ENCODE measurements around the gene PCDHGB6.

The PCDHGB6 gene

DNA sequence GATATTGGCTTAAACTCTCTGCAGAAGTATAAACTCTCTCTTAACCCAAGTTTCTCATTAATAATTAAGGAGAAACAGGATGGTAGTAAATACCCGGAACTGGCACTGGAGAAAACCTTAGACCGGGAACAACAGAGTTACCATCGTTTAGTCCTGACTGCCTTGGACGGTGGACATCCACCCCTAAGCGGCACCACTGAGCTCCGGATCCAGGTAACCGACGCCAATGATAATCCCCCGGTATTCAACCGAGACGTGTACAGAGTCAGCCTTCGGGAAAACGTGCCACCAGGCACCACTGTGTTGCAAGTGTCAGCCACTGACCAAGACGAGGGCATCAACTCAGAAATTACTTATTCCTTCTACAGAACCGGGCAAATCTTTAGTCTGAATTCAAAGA, 9.2 kb upstream of the PCDHGB6 start:
- CTCF ChIA-PET = interaction anchor here (0.6 to 4.1 kb wide), 6 partner anchors 8 to 164 kb away, joined by 3 to 20 read pairs (median 10); partner anchors contain the start of genes PCDHGA10, PCDHGA11, PCDHGB3 and PCDHGB6
- peak overlapping the region in 1 of 7 experiments; percentile 28 for H3K4me3 ChIP-seq (ENCODE audit: control insufficient read depth in 1 of 7, extremely low read depth in 1 of 7, insufficient read depth in 4 of 7, low read depth in 2 of 7, low read length in 6 of 7)

DNA sequence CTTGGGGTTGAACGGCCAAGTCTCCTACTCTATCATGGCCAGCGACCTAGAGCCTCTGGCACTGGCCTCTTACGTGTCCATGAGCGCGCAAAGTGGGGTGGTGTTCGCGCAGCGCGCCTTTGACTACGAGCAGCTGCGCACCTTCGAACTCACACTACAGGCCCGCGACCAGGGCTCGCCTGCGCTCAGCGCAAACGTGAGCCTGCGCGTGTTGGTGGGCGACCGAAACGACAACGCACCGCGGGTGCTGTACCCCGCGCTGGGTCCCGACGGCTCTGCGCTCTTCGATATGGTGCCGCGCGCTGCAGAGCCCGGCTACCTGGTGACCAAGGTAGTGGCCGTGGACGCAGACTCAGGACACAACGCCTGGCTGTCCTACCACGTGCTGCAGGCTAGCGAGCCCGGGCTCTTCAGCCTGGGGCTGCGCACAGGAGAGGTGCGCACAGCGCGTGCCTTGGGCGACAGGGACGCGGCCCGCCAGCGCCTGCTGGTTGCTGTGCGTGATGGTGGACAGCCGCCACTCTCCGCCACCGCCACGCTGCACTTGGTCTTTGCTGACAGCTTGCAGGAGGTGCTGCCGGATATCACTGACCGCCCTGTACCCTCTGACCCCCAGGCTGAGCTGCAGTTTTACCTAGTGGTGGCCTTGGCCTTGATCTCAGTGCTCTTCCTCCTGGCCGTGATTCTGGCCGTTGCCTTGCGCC, 8.1 kb upstream of the PCDHGB6 start:
- CTCF ChIA-PET = interaction anchor here (1.1 to 4.1 kb wide), 6 partner anchors 13 to 165 kb away, joined by 3 to 15 read pairs (median 4); partner anchors contain the start of genes PCDHGA10, PCDHGA11, PCDHGB3 and PCDHGB4
- Histone ChIP-seq H3K27me3 (replicated peaks in 2 of 5; ENCODE audit: control insufficient read depth in 4 of 5, insufficient read depth in 5 of 5, low read length in 4 of 5) (peaks cover 26 to 70% (median 32%) of the 10 kb centered on the region in 5 experiments), H3K9me3 (ENCODE audit: control extremely low read depth in 1 of 5, control insufficient read depth in 4 of 5, insufficient read depth in 2 of 5, low read depth in 1 of 5, low read length in 4 of 5) (peaks cover 8 to 68% (median 54%) of the 10 kb centered on the region in 5 experiments), H3K4me1 (ENCODE audit: control extremely low read depth in 1 of 4, control insufficient read depth in 4 of 4, insufficient read depth in 4 of 4, low read length in 3 of 4) (no peaks in the 10 kb centered on the region), H3K36me3 (ENCODE audit: control insufficient read depth in 4 of 4, insufficient read depth in 4 of 4, low read length in 3 of 4) (no peaks in the 10 kb centered on the region), H3K27ac (ENCODE audit: insufficient read depth in 1 of 2, low read depth in 1 of 2, low read length in 2 of 2, poor library complexity in 1 of 2, severe bottlenecking in 2 of 2) (no peak overlapping the region), H3K4me3 (ENCODE audit: control insufficient read depth in 1 of 7, extremely low read depth in 1 of 7, insufficient read depth in 4 of 7, low read depth in 2 of 7, low read length in 6 of 7) (no peak overlapping the region)
- DNase-seq = no peak
- POLR2A ChIA-PET = no interaction called here
- WGBS (ENCODE audit: insufficient coverage) = 25% methylated on average over 59 of the region's 61 CpGs

More for the DNA sequence above, 9.2 kb upstream of the PCDHGB6 start:
- H3K36me3 ChIP-seq (ENCODE audit: control insufficient read depth in 4 of 4, insufficient read depth in 4 of 4, low read length in 3 of 4) = no peaks in the 10 kb centered on the region
- H3K27ac ChIP-seq (ENCODE audit: insufficient read depth in 1 of 2, low read depth in 1 of 2, low read length in 2 of 2, poor library complexity in 1 of 2, severe bottlenecking in 2 of 2) = no peak overlapping the region
- POLR2A ChIA-PET = no interaction called here
- DNase-seq = no peak
- peaks cover 24 to 70% (median 28%) of the 10 kb centered on the region in 5 experiments for H3K27me3 ChIP-seq (replicated peaks in 2 of 5; ENCODE audit: control insufficient read depth in 4 of 5, insufficient read depth in 5 of 5, low read length in 4 of 5)
- 27% methylated on average over 14 of the region's 15 CpGs for WGBS (ENCODE audit: insufficient coverage)
- H3K9me3 ChIP-seq (ENCODE audit: control extremely low read depth in 1 of 5, control insufficient read depth in 4 of 5, insufficient read depth in 2 of 5, low read depth in 1 of 5, low read length in 4 of 5) = peaks cover 8 to 69% (median 52%) of the 10 kb centered on the region in 5 experiments
- no peaks in the 10 kb centered on the region for H3K4me1 ChIP-seq (ENCODE audit: control extremely low read depth in 1 of 4, control insufficient read depth in 4 of 4, insufficient read depth in 4 of 4, low read length in 3 of 4)

DNA sequence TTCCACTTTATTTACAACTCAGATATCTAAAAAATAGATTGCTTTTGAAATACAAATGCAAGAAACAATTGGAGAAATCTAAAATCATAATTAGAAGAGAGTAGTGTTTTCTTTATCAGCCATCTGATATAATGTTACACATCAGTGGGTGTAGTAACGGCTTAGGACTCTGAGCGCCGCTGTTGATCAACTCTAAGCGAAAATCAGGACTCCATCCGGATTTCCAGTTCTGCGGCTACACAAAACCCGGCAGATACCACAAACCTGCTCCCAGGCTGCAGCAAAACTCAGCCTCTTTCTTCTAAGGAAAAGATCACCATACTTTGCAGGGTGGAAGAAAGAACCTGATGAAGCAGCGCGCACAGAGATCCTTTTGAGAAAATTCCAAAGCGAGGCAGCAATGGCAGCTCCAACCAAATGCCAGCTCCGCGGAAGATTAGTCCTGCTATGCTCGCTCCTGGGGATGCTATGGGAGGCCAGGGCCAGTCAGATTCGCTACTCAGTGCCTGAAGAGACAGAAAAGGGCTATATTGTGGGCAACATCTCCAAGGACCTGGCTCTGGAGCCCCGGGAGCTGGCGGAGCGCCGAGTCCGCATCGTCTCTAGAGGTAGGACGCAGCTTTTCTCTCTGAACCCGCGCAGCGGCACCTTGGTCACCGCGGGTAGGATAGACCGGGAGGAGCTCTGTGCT, 5.1 kb upstream of the PCDHGB6 start, which contains the start of gene PCDHGA9:
Gene PCDHGA9 (plus strand): TSS at position 226 of the 691 bp plus-strand sequence. CDS start 175 bp downstream, at position 401.
- ChIA-PET CTCF (interaction anchor here (0.7 to 1.2 kb wide), 4 partner anchors 14 to 161 kb away, joined by 3 to 5 read pairs (median 4); partner anchors contain the start of gene PCDHGB7), POLR2A (no interaction called here)
- 19% methylated on average over 26 of the region's 27 CpGs for WGBS (ENCODE audit: insufficient coverage)
- Histone ChIP-seq H3K4me3 (ENCODE audit: control insufficient read depth in 1 of 7, extremely low read depth in 1 of 7, insufficient read depth in 4 of 7, low read depth in 2 of 7, low read length in 6 of 7) (peak within 1 kb of the TSS in 3 of 7 experiments; percentile 7 to 42 (median 11)), H3K9me3 (ENCODE audit: control extremely low read depth in 1 of 5, control insufficient read depth in 4 of 5, insufficient read depth in 2 of 5, low read depth in 1 of 5, low read length in 4 of 5) (peaks cover 7 to 68% (median 50%) of the 10 kb centered on the region in 5 experiments), H3K4me1 (ENCODE audit: control extremely low read depth in 1 of 4, control insufficient read depth in 4 of 4, insufficient read depth in 4 of 4, low read length in 3 of 4) (no peaks in the 10 kb centered on the region), H3K27ac (ENCODE audit: insufficient read depth in 1 of 2, low read depth in 1 of 2, low read length in 2 of 2, poor library complexity in 1 of 2, severe bottlenecking in 2 of 2) (no peak within 1 kb of the TSS), H3K27me3 (replicated peaks in 2 of 5; ENCODE audit: control insufficient read depth in 4 of 5, insufficient read depth in 5 of 5, low read length in 4 of 5) (peaks cover 28 to 83% (median 37%) of the 10 kb centered on the region in 5 experiments), H3K36me3 (ENCODE audit: control insufficient read depth in 4 of 4, insufficient read depth in 4 of 4, low read length in 3 of 4) (no peaks in the 10 kb centered on the region)
- DNase-seq = peak in 2 of 3 donors; percentile 45 to 51

DNA sequence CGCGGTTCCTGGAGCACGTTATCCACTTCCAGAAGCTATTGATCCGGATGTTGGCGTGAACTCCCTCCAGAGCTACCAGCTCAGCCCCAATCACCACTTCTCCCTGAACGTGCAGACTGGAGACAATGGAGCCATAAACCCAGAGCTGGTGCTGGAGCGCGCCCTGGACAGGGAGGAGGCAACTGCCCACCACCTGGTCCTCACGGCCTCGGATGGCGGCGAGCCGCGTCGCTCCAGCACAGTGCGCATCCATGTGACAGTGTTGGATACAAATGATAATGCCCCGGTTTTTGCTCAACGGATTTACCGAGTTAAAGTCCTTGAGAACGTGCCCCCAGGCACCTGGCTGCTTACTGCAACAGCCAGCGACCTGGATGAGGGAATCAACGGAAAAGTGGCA, 4.4 kb upstream of the PCDHGB6 start:
- no peak overlapping the region for H3K4me3 ChIP-seq (ENCODE audit: control insufficient read depth in 1 of 7, extremely low read depth in 1 of 7, insufficient read depth in 4 of 7, low read depth in 2 of 7, low read length in 6 of 7)
- ChIA-PET POLR2A (no interaction called here), CTCF (interaction anchor here (0.7 to 1.2 kb wide), 4 partner anchors 14 to 161 kb away, joined by 3 to 5 read pairs (median 4); partner anchors contain the start of gene PCDHGB7)
- H3K9me3 ChIP-seq (ENCODE audit: control extremely low read depth in 1 of 5, control insufficient read depth in 4 of 5, insufficient read depth in 2 of 5, low read depth in 1 of 5, low read length in 4 of 5) = peaks cover 7 to 67% (median 53%) of the 10 kb centered on the region in 5 experiments
- peaks cover 33 to 89% (median 40%) of the 10 kb centered on the region in 5 experiments for H3K27me3 ChIP-seq (replicated peaks in 2 of 5; ENCODE audit: control insufficient read depth in 4 of 5, insufficient read depth in 5 of 5, low read length in 4 of 5)
- DNase-seq = no peak
- 21% methylated on average over 21 of the region's 22 CpGs for WGBS (ENCODE audit: insufficient coverage)
- no peaks in the 10 kb centered on the region for H3K36me3 ChIP-seq (ENCODE audit: control insufficient read depth in 4 of 4, insufficient read depth in 4 of 4, low read length in 3 of 4)
- no peaks in the 10 kb centered on the region for H3K4me1 ChIP-seq (ENCODE audit: control extremely low read depth in 1 of 4, control insufficient read depth in 4 of 4, insufficient read depth in 4 of 4, low read length in 3 of 4)
- H3K27ac ChIP-seq (ENCODE audit: insufficient read depth in 1 of 2, low read depth in 1 of 2, low read length in 2 of 2, poor library complexity in 1 of 2, severe bottlenecking in 2 of 2) = no peak overlapping the region

DNA sequence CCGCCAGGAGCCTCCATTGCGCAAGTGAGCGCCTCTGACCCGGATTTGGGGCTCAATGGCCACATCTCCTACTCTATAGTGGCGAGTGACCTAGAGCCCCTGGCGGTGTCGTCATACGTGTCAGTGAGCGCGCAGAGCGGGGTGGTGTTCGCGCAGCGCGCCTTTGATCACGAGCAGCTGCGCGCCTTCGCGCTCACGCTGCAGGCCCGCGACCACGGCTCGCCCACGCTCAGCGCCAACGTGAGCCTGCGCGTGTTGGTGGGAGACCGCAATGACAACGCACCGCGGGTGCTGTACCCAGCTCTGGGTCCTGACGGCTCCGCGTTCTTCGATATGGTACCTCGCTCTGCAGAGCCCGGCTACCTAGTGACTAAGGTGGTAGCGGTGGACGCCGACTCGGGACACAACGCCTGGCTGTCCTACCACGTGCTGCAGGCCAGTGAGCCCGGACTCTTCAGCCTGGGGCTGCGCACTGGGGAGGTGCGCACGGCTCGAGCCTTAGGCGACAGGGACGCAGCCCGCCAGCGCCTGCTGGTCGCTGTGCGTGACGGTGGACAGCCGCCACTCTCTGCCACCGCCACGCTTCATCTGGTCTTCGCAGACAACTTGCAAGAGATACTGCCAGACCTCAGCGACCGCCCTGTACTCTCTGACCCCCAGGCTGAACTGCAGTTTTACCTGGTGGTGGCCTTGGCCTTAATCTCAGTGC, 1.9 kb downstream of the PCDHGB6 start:
- Histone ChIP-seq H3K4me1 (ENCODE audit: control extremely low read depth in 1 of 4, control insufficient read depth in 4 of 4, insufficient read depth in 4 of 4, low read length in 3 of 4) (peaks cover 0 to 11% (median 8%) of the 10 kb centered on the region in 4 experiments), H3K36me3 (ENCODE audit: control insufficient read depth in 4 of 4, insufficient read depth in 4 of 4, low read length in 3 of 4) (peaks cover 0 to 4% (median 0%) of the 10 kb centered on the region in 4 experiments), H3K27ac (ENCODE audit: insufficient read depth in 1 of 2, low read depth in 1 of 2, low read length in 2 of 2, poor library complexity in 1 of 2, severe bottlenecking in 2 of 2) (no peak overlapping the region), H3K27me3 (replicated peaks in 2 of 5; ENCODE audit: control insufficient read depth in 4 of 5, insufficient read depth in 5 of 5, low read length in 4 of 5) (peaks cover 29 to 89% (median 47%) of the 10 kb centered on the region in 5 experiments), H3K9me3 (ENCODE audit: control extremely low read depth in 1 of 5, control insufficient read depth in 4 of 5, insufficient read depth in 2 of 5, low read depth in 1 of 5, low read length in 4 of 5) (peaks cover 7 to 46% (median 37%) of the 10 kb centered on the region in 5 experiments), H3K4me3 (ENCODE audit: control insufficient read depth in 1 of 7, extremely low read depth in 1 of 7, insufficient read depth in 4 of 7, low read depth in 2 of 7, low read length in 6 of 7) (no peak overlapping the region)
- DNase-seq = peak in 2 of 3 donors; percentile 39 to 47
- POLR2A ChIA-PET = interaction anchor here (0.6 kb wide), 1 partner anchor 418 kb away, joined by 4 read pairs; no protein-coding TSS in a partner anchor
- CTCF ChIA-PET = no interaction called here
- 29% methylated on average over 62 of the region's 64 CpGs for WGBS (ENCODE audit: insufficient coverage)

DNA sequence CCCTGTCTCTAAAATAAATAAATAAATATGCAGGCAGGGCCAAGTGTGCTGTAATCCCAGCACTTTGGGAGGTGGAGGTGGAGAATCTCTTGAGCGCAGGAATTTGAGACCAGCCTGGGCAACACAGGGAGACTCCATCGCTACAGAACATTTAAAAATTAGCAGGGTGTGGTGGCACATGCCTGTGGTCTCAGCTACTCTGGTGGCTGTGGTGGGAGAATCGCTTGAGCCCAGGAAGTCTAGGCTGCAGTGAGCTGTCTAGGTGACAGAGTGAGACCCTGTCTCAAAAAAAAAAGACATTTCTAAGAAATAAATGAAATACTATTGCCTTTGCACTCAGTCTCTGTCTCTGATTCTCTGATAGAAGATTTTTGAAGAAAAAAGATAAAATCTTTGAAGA, 3.8 kb downstream of the PCDHGB6 start:
- Histone ChIP-seq H3K4me3 (ENCODE audit: control insufficient read depth in 1 of 7, extremely low read depth in 1 of 7, insufficient read depth in 4 of 7, low read depth in 2 of 7, low read length in 6 of 7) (no peak overlapping the region), H3K9me3 (ENCODE audit: control extremely low read depth in 1 of 5, control insufficient read depth in 4 of 5, insufficient read depth in 2 of 5, low read depth in 1 of 5, low read length in 4 of 5) (peaks cover 7 to 47% (median 34%) of the 10 kb centered on the region in 5 experiments), H3K27me3 (replicated peaks in 2 of 5; ENCODE audit: control insufficient read depth in 4 of 5, insufficient read depth in 5 of 5, low read length in 4 of 5) (peaks cover 28 to 89% (median 48%) of the 10 kb centered on the region in 5 experiments), H3K36me3 (ENCODE audit: control insufficient read depth in 4 of 4, insufficient read depth in 4 of 4, low read length in 3 of 4) (peaks cover 0 to 4% (median 0%) of the 10 kb centered on the region in 4 experiments), H3K4me1 (ENCODE audit: control extremely low read depth in 1 of 4, control insufficient read depth in 4 of 4, insufficient read depth in 4 of 4, low read length in 3 of 4) (peaks cover 0 to 12% (median 9%) of the 10 kb centered on the region in 4 experiments), H3K27ac (ENCODE audit: insufficient read depth in 1 of 2, low read depth in 1 of 2, low read length in 2 of 2, poor library complexity in 1 of 2, severe bottlenecking in 2 of 2) (no peak overlapping the region)
- ChIA-PET CTCF (interaction anchor here (1.2 to 7.4 kb wide), 4 partner anchors 112 to 147 kb away, joined by 3 to 77 read pairs (median 22); no protein-coding TSS in a partner anchor), POLR2A (no interaction called here)
- DNase-seq = no peak
- 92% methylated on average over 2 of the region's 3 CpGs for WGBS (ENCODE audit: insufficient coverage)

All from common myeloid progenitor, CD34-positive (primary cell).